Activated CD4-positive, alpha-beta T cell treated with anti-CD3 and anti-CD28 coated beads for 4 hours (primary cell): ENCODE data around the gene RBBP4.

ENCODE experiments used
- DNase-seq, 2 donors: peaks; one replicate each; pipeline ENCODE4 v3.0.0-alpha.2; 2020

Gene RBBP4

GRCh38 chr1:32724678-32725614, 73.9 kb downstream of the RBBP4 start:
- peak; percentile 20 to 30 for DNase-seq

GRCh38 chr1:32725615-32725982, 74.6 kb downstream of the RBBP4 start:
- DNase-seq: no peak

GRCh38 chr1:32727876-32728275, 76.9 kb downstream of the RBBP4 start:
- DNase-seq: no peak

- no peak for DNase-seq
These were observed 77.5 kb downstream of the RBBP4 start for GRCh38 chr1:32728413-32729077.

GRCh38 chr1:32729254-32730046, 78.4 kb downstream of the RBBP4 start:
- DNase-seq: no peak

- DNase-seq: no peak
These were observed 82.7 kb downstream of the RBBP4 start for GRCh38 chr1:32733582-32734321.
